KMS-11 (cell line): ENCODE data around the gene MAN2B2.

Experiments
- H2AFZ ChIP-seq: fragments of 200-600 bp; sonication (generic); 2 replicates; pipeline ENCODE4 v1.6.1; 2016; ENCODE audit warnings: antibody characterized with exemption, mixed run types, low read depth
- H3K27ac ChIP-seq: fragments of 200-600 bp; sonication (generic); 2 replicates; pipeline ENCODE4 v1.6.1; 2016; ENCODE audit warnings: mild to moderate bottlenecking, mixed run types
- H3K27me3 ChIP-seq: fragments of 200-600 bp; sonication (generic); 2 replicates; pipeline ENCODE4 v1.6.1; 2017; ENCODE audit warnings: mild to moderate bottlenecking, low read depth, mixed run types, moderate library complexity; ENCODE audit not compliant: insufficient read depth
- H3K36me3 ChIP-seq: fragments of 200-600 bp; sonication (generic); 2 replicates; pipeline ENCODE4 v1.6.1; 2017; ENCODE audit warnings: mild to moderate bottlenecking, mixed run types; ENCODE audit not compliant: insufficient read depth
- H3K4me1 ChIP-seq: fragments of 200-600 bp; sonication (generic); 2 replicates; pipeline ENCODE4 v1.6.1; 2016; ENCODE audit warnings: mild to moderate bottlenecking, low read depth, mixed run types; ENCODE audit not compliant: poor library complexity, severe bottlenecking
- H3K4me2 ChIP-seq: fragments of 200-600 bp; sonication (generic); 2 replicates; pipeline ENCODE4 v1.7.0; 2016; ENCODE audit warnings: mild to moderate bottlenecking, mixed run types
- H3K4me3 ChIP-seq: fragments of 200-600 bp; sonication (generic); IDR thresholded peaks from 2 replicates; pipeline ENCODE4 v1.6.1; 2017; ENCODE audit warnings: low read depth, low read length, mixed read lengths; ENCODE audit not compliant: insufficient read depth
- H3K79me2 ChIP-seq: fragments of 200-600 bp; sonication (generic); 2 replicates; pipeline ENCODE4 v1.6.1; 2016; ENCODE audit warnings: low read depth, mixed run types; ENCODE audit not compliant: insufficient read depth
- H3K9ac ChIP-seq: fragments of 200-600 bp; sonication (generic); 2 replicates; pipeline ENCODE4 v1.6.1; 2016; ENCODE audit warnings: mild to moderate bottlenecking, mixed run types
- H4K20me1 ChIP-seq: fragments of 200-600 bp; sonication (generic); 2 replicates; pipeline ENCODE4 v1.6.1; 2016; ENCODE audit warnings: mild to moderate bottlenecking, mixed run types; ENCODE audit not compliant: insufficient read depth
- TF ChIP-seq, protein P1 (sequence below): fragments of 200-600 bp; sonication (generic); conservative IDR thresholded peaks from 2 replicates; pipeline ENCODE4 v1.6.1; 2017; ENCODE audit warnings: low read depth, mild to moderate bottlenecking, antibody characterized with exemption, low read length, moderate library complexity, mixed read lengths

MAN2B2 gene

DNA sequence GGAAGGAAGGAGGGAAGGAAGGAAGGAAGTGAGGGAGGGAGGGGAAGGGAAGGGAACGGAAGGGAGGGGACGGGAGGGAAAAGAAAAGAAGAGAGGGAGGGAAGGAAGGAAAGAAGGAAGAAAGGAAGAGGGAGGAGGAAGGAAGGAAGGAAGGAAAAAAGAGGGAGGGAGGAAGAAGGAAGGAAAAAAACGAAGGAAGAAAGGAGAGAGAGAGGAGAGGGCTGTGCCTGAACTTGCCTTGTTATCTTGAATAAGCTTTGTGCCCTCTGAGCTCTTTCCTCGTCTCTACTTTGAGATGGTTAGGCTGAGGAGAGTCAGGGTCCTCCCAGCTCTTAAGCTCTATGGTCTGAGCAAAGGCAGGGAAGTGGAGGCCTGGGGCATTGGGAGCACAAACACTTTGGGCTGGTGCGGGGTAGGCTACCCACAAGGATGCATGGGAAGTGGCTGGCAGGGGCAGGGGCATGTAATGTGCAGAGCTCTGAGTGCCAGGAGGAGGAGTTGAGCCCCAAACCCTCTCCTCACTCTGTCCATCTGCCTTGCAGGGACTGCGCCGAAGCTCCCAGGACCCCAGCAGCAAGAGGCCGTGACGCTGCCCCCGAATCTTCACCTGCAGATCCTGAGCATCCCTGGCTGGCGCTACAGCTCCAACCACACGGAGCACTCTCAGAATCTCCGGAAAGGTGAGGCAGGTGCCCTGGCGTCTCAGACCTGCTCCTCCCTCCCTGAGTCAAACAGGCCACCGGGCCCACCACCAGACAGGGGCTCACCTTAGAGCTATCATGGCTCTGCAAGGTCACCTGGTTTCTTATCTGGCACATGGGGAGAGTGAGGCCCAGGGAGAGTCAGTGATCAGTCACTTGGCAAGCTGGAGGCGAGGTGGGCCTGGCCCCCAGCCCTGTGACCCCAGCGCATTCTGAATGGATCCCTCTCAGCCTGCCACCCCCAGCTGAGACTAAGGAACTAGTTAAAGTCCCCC is 39.0 kb downstream of the MAN2B2 start:
- no peaks in the 10 kb centered on the region for H4K20me1 ChIP-seq
- no peak overlapping the region for H3K27ac ChIP-seq
- H3K4me3 ChIP-seq = no peak overlapping the region
- H2AFZ ChIP-seq = no peak overlapping the region
- no peaks in the 10 kb centered on the region for H3K27me3 ChIP-seq
- H3K4me2 ChIP-seq = no peak overlapping the region
- H3K36me3 ChIP-seq = no peaks in the 10 kb centered on the region
- H3K4me1 ChIP-seq = no peaks in the 10 kb centered on the region
- TF ChIP-seq, protein P1, sequence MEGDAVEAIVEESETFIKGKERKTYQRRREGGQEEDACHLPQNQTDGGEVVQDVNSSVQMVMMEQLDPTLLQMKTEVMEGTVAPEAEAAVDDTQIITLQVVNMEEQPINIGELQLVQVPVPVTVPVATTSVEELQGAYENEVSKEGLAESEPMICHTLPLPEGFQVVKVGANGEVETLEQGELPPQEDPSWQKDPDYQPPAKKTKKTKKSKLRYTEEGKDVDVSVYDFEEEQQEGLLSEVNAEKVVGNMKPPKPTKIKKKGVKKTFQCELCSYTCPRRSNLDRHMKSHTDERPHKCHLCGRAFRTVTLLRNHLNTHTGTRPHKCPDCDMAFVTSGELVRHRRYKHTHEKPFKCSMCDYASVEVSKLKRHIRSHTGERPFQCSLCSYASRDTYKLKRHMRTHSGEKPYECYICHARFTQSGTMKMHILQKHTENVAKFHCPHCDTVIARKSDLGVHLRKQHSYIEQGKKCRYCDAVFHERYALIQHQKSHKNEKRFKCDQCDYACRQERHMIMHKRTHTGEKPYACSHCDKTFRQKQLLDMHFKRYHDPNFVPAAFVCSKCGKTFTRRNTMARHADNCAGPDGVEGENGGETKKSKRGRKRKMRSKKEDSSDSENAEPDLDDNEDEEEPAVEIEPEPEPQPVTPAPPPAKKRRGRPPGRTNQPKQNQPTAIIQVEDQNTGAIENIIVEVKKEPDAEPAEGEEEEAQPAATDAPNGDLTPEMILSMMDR = no peak
- H3K79me2 ChIP-seq = no peaks in the 10 kb centered on the region
- no peak overlapping the region for H3K9ac ChIP-seq

DNA sequence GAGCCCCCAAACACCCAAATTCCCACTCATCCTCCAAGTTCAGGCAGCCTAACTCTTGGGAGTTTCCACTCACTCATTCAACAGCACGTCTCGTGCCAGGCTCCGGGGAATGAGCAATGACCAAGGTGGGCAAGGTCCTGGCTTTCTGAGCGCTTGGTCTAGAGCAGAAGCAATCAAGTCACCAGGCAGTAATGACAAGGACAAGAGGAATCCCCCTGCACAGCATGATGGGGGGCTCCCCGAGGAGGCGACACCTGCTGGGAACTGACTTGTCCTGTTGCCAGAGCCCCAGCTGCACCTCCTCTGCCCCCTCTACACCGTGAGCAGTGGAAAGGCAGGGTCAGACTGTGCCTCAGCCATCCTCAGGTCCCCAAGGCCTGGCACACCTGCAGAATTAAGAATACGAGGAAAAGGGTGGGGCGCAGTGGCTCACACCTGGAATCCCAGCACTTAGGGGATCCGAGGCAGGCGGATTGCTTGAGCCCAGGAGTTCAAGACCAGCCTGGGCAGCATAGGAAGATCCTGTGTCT is 39.8 kb downstream of the MAN2B2 start:
- H3K9ac ChIP-seq = no peak overlapping the region
- no peaks in the 10 kb centered on the region for H3K4me1 ChIP-seq
- no peak overlapping the region for H2AFZ ChIP-seq
- no peaks in the 10 kb centered on the region for H3K36me3 ChIP-seq
- no peak overlapping the region for H3K27ac ChIP-seq
- no peaks in the 10 kb centered on the region for H3K79me2 ChIP-seq
- H4K20me1 ChIP-seq = no peaks in the 10 kb centered on the region
- no peaks in the 10 kb centered on the region for H3K27me3 ChIP-seq
- no peak overlapping the region for H3K4me3 ChIP-seq
- no peak overlapping the region for H3K4me2 ChIP-seq
- TF ChIP-seq, protein P1 = no peak

DNA sequence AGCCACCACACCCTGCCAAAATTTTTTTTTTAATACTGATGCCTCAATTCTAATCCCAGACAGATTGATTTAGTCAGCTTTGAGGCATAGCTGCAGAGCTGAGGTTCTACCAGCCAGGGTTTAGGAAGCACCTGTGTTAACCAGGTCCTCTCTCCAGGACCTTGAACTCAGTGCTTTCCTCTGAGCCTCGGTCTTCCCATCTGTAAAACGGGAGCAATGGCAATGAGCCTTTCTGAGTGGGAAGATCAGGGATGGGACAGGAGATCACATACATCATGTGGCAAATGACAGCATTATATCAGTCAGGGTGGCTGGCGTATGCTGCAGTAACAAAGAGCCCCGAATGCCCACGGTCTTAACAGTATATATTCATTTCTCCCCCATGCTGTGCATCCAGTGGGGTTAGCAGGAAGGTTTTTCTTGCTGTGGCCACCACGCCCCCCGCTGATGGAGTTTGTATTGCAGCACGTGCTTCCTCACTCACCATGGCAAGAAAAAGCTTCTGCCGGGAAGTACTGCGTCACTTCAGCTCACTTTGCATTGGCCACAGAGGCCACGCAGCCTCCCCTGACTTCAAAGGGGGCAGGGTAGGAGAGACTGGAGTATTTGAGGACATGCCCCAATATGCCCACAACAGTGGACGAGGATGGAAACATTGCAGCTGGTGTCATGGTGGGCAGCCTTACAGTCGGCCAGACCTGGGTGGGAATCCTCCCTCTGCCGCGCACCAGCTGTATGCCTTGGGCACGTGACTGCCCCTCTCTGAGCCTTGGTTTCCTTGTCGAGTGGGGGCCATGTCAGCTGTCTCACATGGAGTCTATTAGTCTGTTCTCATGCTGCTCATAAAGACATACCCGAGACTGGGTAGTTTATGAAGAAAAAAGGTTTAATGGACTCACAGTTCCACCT is 41.4 kb downstream of the MAN2B2 start:
- no peak overlapping the region for H2AFZ ChIP-seq
- H3K9ac ChIP-seq = no peak overlapping the region

DNA sequence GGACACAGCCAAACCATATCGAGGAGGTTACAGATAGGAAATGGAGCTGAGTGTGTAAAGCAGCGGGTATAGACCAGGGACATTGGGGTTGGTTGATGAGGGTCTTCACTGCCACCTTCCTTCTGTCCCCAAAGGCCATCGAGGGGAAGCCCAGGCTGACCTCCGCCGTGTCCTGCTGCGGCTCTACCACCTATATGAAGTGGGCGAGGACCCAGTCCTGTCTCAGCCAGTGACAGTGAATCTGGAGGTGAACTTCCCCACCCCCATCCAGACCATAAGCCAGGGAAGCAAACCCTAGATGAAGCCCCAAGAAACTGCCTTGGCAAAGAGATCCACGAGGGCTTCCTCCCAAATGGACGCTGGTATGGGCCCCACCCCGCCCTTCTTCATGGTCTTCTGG is 42.3 kb downstream of the MAN2B2 start:
- Histone ChIP-seq H3K4me3 (no peak overlapping the region), H3K36me3 (no peaks in the 10 kb centered on the region), H4K20me1 (no peaks in the 10 kb centered on the region), H3K27me3 (no peaks in the 10 kb centered on the region), H3K27ac (no peak overlapping the region), H3K4me2 (no peak overlapping the region), H3K4me1 (no peaks in the 10 kb centered on the region), H2AFZ (no peak overlapping the region), H3K9ac (no peak overlapping the region), H3K79me2 (no peaks in the 10 kb centered on the region)
- TF ChIP-seq, protein P1 = no peak

More for the DNA sequence above, 41.4 kb downstream of the MAN2B2 start:
- no peak overlapping the region for H3K4me2 ChIP-seq
- H3K27ac ChIP-seq = no peak overlapping the region
- H4K20me1 ChIP-seq = no peaks in the 10 kb centered on the region
- no peaks in the 10 kb centered on the region for H3K4me1 ChIP-seq
- TF ChIP-seq, protein P1 = no peak
- no peaks in the 10 kb centered on the region for H3K36me3 ChIP-seq
- no peaks in the 10 kb centered on the region for H3K27me3 ChIP-seq
- H3K4me3 ChIP-seq = no peak overlapping the region
- no peaks in the 10 kb centered on the region for H3K79me2 ChIP-seq
